Measurements from ENCODE around the gene RGS1.

RGS1 gene

GRCh38 chr1:192601143-192601542 is 25.6 kb downstream of the RGS1 start:
- no peak for TF ChIP-seq ZFX (IDR thresholded peaks at IDR 0.05)
- no peak for TF ChIP-seq CTCF (conservative IDR thresholded peaks at IDR 0.05)
- H3K27ac ChIP-seq, result no peak overlapping the region

GRCh38 chr1:192601567-192601966 is 26.0 kb downstream of the RGS1 start:
- TF ChIP-seq ZFX (IDR thresholded peaks at IDR 0.05) (no peak), CTCF (conservative IDR thresholded peaks at IDR 0.05) (no peak)
- H3K27ac ChIP-seq, result no peak overlapping the region

GRCh38 chr1:192602757-192603156 is 27.2 kb downstream of the RGS1 start:
- no peak overlapping the region for H3K27ac ChIP-seq
- TF ChIP-seq CTCF (conservative IDR thresholded peaks at IDR 0.05), result no peak
- TF ChIP-seq ZFX (IDR thresholded peaks at IDR 0.05), result no peak

GRCh38 chr1:192603218-192603787 is 27.7 kb downstream of the RGS1 start:
- H3K27ac ChIP-seq, result no peak overlapping the region
- TF ChIP-seq ZFX (IDR thresholded peaks at IDR 0.05), result no peak
- TF ChIP-seq CTCF (conservative IDR thresholded peaks at IDR 0.05), result no peak

- TF ChIP-seq ZFX (IDR thresholded peaks at IDR 0.05) (no peak), CTCF (conservative IDR thresholded peaks at IDR 0.05) (no peak)
- no peak overlapping the region for H3K27ac ChIP-seq
These were observed 29.5 kb downstream of the RGS1 start for GRCh38 chr1:192604979-192605620.

- TF ChIP-seq CTCF (conservative IDR thresholded peaks at IDR 0.05) (no peak), ZFX (IDR thresholded peaks at IDR 0.05) (no peak)
- H3K27ac ChIP-seq, result no peak overlapping the region
These were observed 33.1 kb downstream of the RGS1 start for GRCh38 chr1:192608671-192609070.

- TF ChIP-seq ZFX (IDR thresholded peaks at IDR 0.05) (no peak), CTCF (conservative IDR thresholded peaks at IDR 0.05) (no peak)
- H3K27ac ChIP-seq, result no peak overlapping the region
These were observed 33.8 kb downstream of the RGS1 start for GRCh38 chr1:192609110-192610079.

Measured in C4-2B (cell line).